ENCODE data around the gene TSPAN14.
"Not testable (repeated sequence)": the region's sequence is repeated elsewhere in the genome, so short reads cannot be mapped to it uniquely, and the experiment has no call there.

GRCh38 chr10:80534059-80534458, 79.9 kb downstream of the TSPAN14 start:
- TF ChIP-seq CTCF (IDR thresholded peaks at IDR 0.05; ENCODE audit: insufficient read depth, low read length, poor library complexity, severe bottlenecking); EZH2phosphoT487 (conservative IDR thresholded peaks at IDR 0.05; ENCODE audit: low read length): not testable (repeated sequence)
